Left ventricle myocardium superior (tissue), 1 donor: Measurements from ENCODE around the gene UST. TPM values are rescaled to one million over a fixed set of nuclear protein-coding genes. Genes with fewer than 3 reads are reported as not detected.

Experiments used
- ATAC-seq: fragments of 200-7000 bp; cut with Tn5 transposase; one replicate; pipeline ENCODE4 v1.9.1; 2020; ENCODE audit warnings: mild to moderate bottlenecking, moderate library complexity
- DNase-seq: peaks from one replicate; pipeline ENCODE4 v3.0.0-alpha.2; 2020
- intact Hi-C: fragments of 100-400 bp; cut with micrococcal nuclease; formaldehyde crosslinking; loops from one replicate; pipeline ENCODE4 v1.11.0; 2022
- total RNA-seq: library from RNA; stranded (reverse); fragmentation: NEBNext Ultra II Directional; extraction: Animal tissue kit (Norgen Biotek cat#: 25700); gene quantifications from one replicate; pipeline ENCODE4 v1.2.1, GENCODE V29; 2021
- donor health status: DM: no; HTN: yes; CAD: no; lungs with severe emphysema.

The UST gene
- total RNA-seq, 1 donor from 2014 or later, result 3.4 TPM

- no peak for ATAC-seq
- intact Hi-C loops, result no loop called here
- DNase-seq, result no peak
Measured at GRCh38 chr6:148881593-148882311, 134.9 kb downstream of the UST start.

GRCh38 chr6:148883270-148883669, 136.4 kb downstream of the UST start:
- intact Hi-C loops, result no loop called here
- no peak for ATAC-seq

DNA sequence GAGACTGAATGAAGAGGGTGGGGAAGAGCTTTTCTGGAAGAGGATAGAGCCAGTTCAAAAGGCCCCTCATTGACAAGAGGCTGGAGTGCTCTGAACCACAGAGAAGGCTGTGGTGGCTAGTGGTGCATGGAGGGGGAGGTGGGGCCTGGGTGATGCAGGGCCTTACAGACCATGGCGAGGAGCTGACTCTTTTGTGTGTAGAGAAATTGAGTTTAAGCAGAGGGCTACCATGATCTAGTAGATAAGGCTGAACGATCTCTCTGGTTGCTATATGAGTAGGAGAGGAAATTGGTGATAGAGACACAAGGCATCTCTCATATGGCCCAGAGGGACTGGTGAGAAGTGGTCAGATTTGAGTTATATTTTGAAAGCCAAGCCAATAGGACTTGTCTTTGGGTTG, 137.6 kb downstream of the UST start:
- intact Hi-C loops, result no loop called here
- ATAC-seq (no peak), DNase-seq (no peak)

More at GRCh38 chr6:148883270-148883669, 136.4 kb downstream of the UST start:
- no peak for DNase-seq

GRCh38 chr6:148885136-148885865, 138.5 kb downstream of the UST start:
- ATAC-seq (no peak), DNase-seq (no peak)
- intact Hi-C loops, result no loop called here

- ATAC-seq, result no peak
Measured at GRCh38 chr6:148885925-148886845, 139.4 kb downstream of the UST start.

DNA sequence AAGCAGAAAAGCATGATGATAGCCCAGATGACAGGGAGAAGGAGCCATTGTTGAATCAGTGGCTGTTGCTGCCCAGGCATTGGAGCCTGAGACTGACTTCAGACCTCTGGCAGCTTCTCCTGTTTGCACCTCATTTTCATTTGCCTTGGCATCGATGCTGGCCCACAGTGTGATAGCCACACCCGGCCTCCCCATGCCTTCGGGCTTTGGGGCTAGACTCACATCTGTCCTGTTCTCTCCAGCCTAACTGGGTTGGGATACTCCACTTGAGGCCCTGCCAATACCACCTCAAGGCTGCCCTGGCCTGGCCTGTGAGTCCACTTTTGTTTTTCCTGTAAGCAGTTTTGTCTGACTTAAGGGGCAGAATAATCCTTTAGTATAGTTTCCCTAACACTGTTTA, 140.4 kb downstream of the UST start:
- ATAC-seq (peak; percentile 33), DNase-seq (no peak)
- intact Hi-C loops, result no loop called here

More at GRCh38 chr6:148885925-148886845, 139.4 kb downstream of the UST start:
- no peak for DNase-seq
- intact Hi-C loops, result no loop called here

DNA sequence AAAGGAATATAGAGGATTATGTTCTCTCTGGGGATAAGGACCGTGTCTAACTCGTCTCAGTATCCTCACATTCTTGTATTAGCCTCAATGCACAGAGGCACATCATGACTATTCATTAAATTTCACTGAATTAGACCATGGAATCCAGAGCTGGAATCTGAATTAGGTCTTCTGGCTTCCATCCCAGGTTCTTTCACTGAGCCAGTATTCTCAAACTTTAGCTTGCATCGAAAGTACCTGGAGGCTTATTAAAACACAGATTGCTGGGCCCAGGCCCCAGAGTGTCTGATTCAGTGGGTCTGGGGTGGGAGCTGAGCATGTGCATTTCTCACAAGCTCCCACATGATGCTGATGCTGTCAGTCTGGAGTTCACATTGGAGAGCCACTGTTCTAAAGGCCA, 142.0 kb downstream of the UST start:
- ATAC-seq (peak; percentile 28), DNase-seq (no peak)
- intact Hi-C loops, result no loop called here

DNA sequence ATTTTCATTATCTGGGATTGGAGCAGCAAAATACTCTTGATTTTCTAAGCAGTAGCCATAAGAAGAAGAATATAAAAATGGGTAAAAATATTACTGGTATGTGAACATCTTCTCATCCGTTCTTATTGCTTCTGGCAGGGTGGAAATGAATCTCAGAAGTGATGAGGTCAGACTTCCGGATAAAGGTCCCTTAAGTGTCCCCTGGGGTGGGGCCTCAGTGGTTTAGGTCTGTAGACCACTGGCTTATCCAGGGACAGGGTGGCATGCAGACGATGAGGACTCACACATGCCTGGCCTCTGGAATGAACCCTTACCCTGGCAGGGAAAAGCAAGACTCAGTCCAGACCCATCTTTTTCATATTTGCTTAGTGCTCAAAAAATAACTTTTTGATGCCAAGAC, 143.3 kb downstream of the UST start:
- ATAC-seq, result peak; percentile 55
- DNase-seq, result no peak
- intact Hi-C loops, result no loop called here

GRCh38 chr6:148890652-148891404, 144.0 kb downstream of the UST start:
- DNase-seq, result no peak
- ATAC-seq, result no peak
- intact Hi-C loops, result no loop called here

GRCh38 chr6:148891405-148891783, 144.6 kb downstream of the UST start:
- intact Hi-C loops, result no loop called here
- ATAC-seq (no peak), DNase-seq (no peak)

GRCh38 chr6:148892247-148892646, 145.4 kb downstream of the UST start:
- ATAC-seq, result no peak
- intact Hi-C loops, result no loop called here
- DNase-seq, result no peak

GRCh38 chr6:148893073-148893472, 146.2 kb downstream of the UST start:
- DNase-seq (no peak), ATAC-seq (no peak)
- intact Hi-C loops, result no loop called here

DNA sequence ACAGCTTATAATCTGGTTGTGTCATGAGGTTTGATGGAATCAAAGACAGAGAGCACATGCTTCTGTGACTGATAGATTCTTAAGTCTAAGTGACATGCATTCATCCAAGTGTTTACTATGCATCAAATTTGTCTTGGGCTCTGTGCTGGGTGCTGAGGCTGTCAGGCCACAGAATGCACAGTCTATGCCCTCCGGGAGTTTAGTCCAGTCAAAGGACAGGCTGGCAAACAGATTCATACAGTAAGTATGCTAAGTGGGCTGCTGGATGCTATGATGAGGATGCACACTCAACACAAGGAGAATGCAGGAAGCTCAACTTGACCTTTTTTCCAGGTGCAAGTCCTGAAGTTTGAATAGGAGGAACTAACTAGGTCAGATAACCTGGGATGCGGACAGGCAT, 146.7 kb downstream of the UST start:
- intact Hi-C loops, result no loop called here
- ATAC-seq (no peak), DNase-seq (no peak)

GRCh38 chr6:148898376-148899014, 151.7 kb downstream of the UST start:
- ATAC-seq (peak; percentile 84), DNase-seq (no peak)
- intact Hi-C loops, result no loop called here

GRCh38 chr6:148904896-148905870, 158.4 kb downstream of the UST start:
- intact Hi-C loops, result no loop called here
- ATAC-seq (peak; percentile 45), DNase-seq (no peak)

GRCh38 chr6:148905901-148906300, 159.1 kb downstream of the UST start:
- DNase-seq, result no peak
- intact Hi-C loops, result no loop called here
- no peak for ATAC-seq

DNA sequence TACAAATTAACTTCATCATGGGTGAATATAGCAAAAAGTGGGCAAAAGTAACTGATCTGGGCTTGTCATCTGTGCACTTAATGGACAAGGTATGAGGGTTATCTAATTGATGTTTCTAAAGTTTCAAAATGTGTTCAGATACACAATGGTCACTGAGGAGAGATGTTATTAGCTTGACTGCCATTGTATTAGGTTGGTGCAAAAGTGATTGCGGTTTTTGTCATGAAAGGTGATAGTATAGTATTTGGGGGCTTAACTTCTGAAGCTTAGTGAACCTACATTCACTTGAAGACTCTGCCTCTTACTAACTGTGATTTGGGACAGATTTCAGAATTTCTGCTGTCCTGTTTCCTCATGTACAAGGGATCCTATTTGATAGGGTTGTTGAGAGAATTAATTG, 159.6 kb downstream of the UST start:
- no peak for ATAC-seq
- DNase-seq, result no peak
- intact Hi-C loops, result no loop called here

GRCh38 chr6:148907573-148907972, 160.7 kb downstream of the UST start:
- no peak for DNase-seq
- ATAC-seq, result no peak
- intact Hi-C loops, result no loop called here
